ENCODE results near the gene PSMD1.

GRCh38 chr2:231111987-231112386 lies 55.3 kb downstream of the PSMD1 start:
- no peak for TF ChIP-seq CTCF (IDR thresholded peaks at IDR 0.05 in 2 of 3, conservative IDR thresholded peaks at IDR 0.05 in 1 of 3; ENCODE audit: borderline replicate concordance in 1 of 3, insufficient read depth in 1 of 3, low read depth in 2 of 3, low read length in 2 of 3)
- no peak for TF ChIP-seq EZH2 (IDR thresholded peaks at IDR 0.05)
- no peak for TF ChIP-seq EZH2phosphoT487 (IDR thresholded peaks at IDR 0.05; ENCODE audit: borderline replicate concordance)
- no peak for TF ChIP-seq MAX (IDR thresholded peaks at IDR 0.05)
- TF ChIP-seq ZBTB33 (IDR thresholded peaks at IDR 0.05; ENCODE audit: extremely low read depth, insufficient replicate concordance, low read length) = no peak
- no peak for TF ChIP-seq POLR2A (IDR thresholded peaks at IDR 0.05; ENCODE audit: borderline replicate concordance, extremely low read depth, insufficient read depth, insufficient read length)
- TF ChIP-seq RAD21 (IDR thresholded peaks at IDR 0.05; ENCODE audit: low read depth) = no peak
- no peak for TF ChIP-seq ZNF274 (IDR thresholded peaks at IDR 0.05; ENCODE audit: low read depth, low read length)
- TF ChIP-seq POLR2AphosphoS5 (IDR thresholded peaks at IDR 0.05; ENCODE audit: low read depth, low read length) = no peak
